Measurements from ENCODE around the gene ACOD1.

DNA sequence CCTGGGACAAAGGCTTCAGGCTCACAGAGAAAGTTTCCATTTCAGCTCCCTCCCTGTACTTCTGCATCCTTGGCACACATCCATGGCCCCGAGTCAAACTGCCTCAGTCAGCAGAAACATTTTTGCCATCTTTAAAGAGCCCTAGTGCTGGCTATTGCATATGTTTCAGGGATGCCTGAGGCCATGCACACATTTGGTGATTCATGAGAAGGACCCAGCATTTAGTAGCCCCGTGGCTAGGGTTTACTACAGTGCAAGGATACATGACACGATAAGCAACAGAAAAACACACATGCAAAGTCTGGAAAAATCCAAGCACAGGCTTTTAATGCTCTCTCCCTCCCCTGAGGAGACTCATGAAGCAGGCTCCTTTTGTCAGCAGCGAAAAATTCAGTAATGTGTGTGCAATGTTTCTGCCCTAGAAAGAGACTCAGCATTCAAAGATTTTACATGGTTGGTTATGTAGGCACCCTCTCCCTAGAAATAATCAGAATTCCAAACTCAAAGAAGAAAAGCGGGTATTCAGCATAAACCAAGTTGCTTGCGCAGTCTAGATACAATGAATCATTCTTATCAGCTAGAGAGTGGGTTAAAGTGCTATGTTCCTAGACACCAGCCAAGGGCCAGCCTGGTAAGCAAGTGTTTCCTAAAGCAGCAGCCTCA is 17.6 kb downstream of the ACOD1 start:
- TF ChIP-seq, protein P1, sequence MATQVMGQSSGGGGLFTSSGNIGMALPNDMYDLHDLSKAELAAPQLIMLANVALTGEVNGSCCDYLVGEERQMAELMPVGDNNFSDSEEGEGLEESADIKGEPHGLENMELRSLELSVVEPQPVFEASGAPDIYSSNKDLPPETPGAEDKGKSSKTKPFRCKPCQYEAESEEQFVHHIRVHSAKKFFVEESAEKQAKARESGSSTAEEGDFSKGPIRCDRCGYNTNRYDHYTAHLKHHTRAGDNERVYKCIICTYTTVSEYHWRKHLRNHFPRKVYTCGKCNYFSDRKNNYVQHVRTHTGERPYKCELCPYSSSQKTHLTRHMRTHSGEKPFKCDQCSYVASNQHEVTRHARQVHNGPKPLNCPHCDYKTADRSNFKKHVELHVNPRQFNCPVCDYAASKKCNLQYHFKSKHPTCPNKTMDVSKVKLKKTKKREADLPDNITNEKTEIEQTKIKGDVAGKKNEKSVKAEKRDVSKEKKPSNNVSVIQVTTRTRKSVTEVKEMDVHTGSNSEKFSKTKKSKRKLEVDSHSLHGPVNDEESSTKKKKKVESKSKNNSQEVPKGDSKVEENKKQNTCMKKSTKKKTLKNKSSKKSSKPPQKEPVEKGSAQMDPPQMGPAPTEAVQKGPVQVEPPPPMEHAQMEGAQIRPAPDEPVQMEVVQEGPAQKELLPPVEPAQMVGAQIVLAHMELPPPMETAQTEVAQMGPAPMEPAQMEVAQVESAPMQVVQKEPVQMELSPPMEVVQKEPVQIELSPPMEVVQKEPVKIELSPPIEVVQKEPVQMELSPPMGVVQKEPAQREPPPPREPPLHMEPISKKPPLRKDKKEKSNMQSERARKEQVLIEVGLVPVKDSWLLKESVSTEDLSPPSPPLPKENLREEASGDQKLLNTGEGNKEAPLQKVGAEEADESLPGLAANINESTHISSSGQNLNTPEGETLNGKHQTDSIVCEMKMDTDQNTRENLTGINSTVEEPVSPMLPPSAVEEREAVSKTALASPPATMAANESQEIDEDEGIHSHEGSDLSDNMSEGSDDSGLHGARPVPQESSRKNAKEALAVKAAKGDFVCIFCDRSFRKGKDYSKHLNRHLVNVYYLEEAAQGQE (IDR thresholded peaks at IDR 0.05; ENCODE audit: insufficient read depth in 1 of 2, low read depth in 2 of 2, low read length in 2 of 2), result no peak
- TF ChIP-seq POLR2AphosphoS5 (IDR thresholded peaks at IDR 0.05; ENCODE audit: low read depth, low read length) (no peak), SIN3A (IDR thresholded peaks at IDR 0.05; ENCODE audit: borderline replicate concordance, insufficient read depth, low read length) (no peak), TAF1 (IDR thresholded peaks at IDR 0.05; ENCODE audit: borderline replicate concordance, insufficient read depth, low read length) (no peak)

Measured in PFSK-1 (cell line).